ENCODE data around the gene ARHGEF16.

The ARHGEF16 gene

DNA sequence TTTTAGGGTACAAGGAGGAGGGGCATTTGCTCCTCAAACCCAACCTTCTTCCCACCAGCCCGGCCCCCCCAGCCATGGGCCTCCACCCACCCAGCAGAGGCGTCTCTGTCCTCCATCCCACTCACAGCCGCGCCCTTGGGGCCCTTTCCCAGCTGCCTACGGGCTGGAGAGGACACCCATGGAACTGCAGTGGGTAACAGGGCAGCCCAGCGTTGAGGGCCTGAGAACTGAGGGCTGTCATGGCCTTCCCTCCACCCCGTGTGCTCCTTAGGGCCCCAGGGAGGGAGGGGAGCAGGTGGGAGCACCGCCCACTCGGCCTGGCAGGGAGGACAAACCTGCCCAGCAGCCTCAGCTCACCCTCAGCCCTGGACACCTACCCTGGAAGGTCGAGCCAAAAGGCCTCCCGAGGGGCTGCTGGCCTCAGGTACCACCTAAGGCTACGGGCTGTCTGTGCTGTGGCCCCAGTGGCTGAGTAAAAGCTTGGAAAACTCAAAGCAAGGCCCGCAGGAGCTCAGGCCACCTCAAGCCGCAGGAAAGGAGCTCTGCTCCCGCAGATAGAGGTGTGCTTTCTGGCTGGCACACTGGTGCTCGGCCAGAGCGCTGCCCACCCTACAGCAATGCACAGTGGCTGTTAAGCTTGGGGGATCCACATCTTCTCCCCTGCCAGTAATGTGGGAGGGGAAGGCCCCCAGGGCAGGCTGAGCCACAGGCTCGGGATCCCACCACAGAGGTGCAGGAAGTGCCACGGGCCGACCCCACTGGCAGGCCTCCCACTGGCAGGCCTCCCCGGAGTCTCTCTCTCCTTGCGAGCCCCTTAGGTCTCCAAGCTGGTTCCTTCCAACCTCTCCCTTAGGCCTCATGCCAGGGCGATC is 2.2 kb upstream of the ARHGEF16 start:
- TF ChIP-seq EGR1 (IDR thresholded peaks at IDR 0.05) (no peak), RAD21 (IDR thresholded peaks at IDR 0.05; ENCODE audit: low read depth) (no peak), NFIC (IDR thresholded peaks at IDR 0.05) (no peak), ZBTB7A (IDR thresholded peaks at IDR 0.05; ENCODE audit: low read depth) (no peak), EP300 (IDR thresholded peaks at IDR 0.05; ENCODE audit: borderline replicate concordance) (no peak), TCF12 (IDR thresholded peaks at IDR 0.05; ENCODE audit: low read depth) (no peak), CEBPB (IDR thresholded peaks at IDR 0.05) (no peak), TEAD4 (IDR thresholded peaks at IDR 0.05) (no peak), TAF1 (IDR thresholded peaks at IDR 0.05; ENCODE audit: low read depth) (no peak), CREB1 (IDR thresholded peaks at IDR 0.05; ENCODE audit: low read depth) (no peak), YY1 (IDR thresholded peaks at IDR 0.05; ENCODE audit: low read depth) (no peak), FOXM1 (IDR thresholded peaks at IDR 0.05; ENCODE audit: borderline replicate concordance, low read depth) (no peak)
- TF ChIP-seq, protein P1, sequence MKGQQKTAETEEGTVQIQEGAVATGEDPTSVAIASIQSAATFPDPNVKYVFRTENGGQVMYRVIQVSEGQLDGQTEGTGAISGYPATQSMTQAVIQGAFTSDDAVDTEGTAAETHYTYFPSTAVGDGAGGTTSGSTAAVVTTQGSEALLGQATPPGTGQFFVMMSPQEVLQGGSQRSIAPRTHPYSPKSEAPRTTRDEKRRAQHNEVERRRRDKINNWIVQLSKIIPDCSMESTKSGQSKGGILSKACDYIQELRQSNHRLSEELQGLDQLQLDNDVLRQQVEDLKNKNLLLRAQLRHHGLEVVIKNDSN (IDR thresholded peaks at IDR 0.05), result no peak
- TF ChIP-seq, protein P2, sequence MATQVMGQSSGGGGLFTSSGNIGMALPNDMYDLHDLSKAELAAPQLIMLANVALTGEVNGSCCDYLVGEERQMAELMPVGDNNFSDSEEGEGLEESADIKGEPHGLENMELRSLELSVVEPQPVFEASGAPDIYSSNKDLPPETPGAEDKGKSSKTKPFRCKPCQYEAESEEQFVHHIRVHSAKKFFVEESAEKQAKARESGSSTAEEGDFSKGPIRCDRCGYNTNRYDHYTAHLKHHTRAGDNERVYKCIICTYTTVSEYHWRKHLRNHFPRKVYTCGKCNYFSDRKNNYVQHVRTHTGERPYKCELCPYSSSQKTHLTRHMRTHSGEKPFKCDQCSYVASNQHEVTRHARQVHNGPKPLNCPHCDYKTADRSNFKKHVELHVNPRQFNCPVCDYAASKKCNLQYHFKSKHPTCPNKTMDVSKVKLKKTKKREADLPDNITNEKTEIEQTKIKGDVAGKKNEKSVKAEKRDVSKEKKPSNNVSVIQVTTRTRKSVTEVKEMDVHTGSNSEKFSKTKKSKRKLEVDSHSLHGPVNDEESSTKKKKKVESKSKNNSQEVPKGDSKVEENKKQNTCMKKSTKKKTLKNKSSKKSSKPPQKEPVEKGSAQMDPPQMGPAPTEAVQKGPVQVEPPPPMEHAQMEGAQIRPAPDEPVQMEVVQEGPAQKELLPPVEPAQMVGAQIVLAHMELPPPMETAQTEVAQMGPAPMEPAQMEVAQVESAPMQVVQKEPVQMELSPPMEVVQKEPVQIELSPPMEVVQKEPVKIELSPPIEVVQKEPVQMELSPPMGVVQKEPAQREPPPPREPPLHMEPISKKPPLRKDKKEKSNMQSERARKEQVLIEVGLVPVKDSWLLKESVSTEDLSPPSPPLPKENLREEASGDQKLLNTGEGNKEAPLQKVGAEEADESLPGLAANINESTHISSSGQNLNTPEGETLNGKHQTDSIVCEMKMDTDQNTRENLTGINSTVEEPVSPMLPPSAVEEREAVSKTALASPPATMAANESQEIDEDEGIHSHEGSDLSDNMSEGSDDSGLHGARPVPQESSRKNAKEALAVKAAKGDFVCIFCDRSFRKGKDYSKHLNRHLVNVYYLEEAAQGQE (IDR thresholded peaks at IDR 0.05; ENCODE audit: low read depth), result no peak
- TF ChIP-seq, protein P3, sequence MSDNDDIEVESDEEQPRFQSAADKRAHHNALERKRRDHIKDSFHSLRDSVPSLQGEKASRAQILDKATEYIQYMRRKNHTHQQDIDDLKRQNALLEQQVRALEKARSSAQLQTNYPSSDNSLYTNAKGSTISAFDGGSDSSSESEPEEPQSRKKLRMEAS (IDR thresholded peaks at IDR 0.05), result no peak

DNA sequence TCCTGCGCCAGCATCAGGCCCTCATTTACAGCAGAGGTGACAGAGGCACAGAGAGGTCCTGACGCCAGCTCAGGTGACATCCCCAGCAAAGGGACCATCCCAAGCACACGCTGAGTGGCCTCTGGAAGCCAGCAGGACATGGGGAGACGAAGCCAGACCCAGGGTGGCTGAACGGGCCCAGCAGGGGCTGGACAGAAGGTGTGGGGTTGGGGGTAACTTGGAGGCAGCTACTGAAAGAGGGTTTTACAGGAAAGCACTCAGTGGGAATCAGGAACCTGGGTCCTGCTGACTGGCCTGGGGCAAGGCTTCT is 1.6 kb upstream of the ARHGEF16 start:
- TF ChIP-seq ZBTB7A (IDR thresholded peaks at IDR 0.05; ENCODE audit: low read depth) (no peak), RAD21 (IDR thresholded peaks at IDR 0.05; ENCODE audit: low read depth) (no peak), EP300 (IDR thresholded peaks at IDR 0.05; ENCODE audit: borderline replicate concordance) (no peak), CREB1 (IDR thresholded peaks at IDR 0.05; ENCODE audit: low read depth) (no peak), YY1 (IDR thresholded peaks at IDR 0.05; ENCODE audit: low read depth) (no peak), TAF1 (IDR thresholded peaks at IDR 0.05; ENCODE audit: low read depth) (no peak)

DNA sequence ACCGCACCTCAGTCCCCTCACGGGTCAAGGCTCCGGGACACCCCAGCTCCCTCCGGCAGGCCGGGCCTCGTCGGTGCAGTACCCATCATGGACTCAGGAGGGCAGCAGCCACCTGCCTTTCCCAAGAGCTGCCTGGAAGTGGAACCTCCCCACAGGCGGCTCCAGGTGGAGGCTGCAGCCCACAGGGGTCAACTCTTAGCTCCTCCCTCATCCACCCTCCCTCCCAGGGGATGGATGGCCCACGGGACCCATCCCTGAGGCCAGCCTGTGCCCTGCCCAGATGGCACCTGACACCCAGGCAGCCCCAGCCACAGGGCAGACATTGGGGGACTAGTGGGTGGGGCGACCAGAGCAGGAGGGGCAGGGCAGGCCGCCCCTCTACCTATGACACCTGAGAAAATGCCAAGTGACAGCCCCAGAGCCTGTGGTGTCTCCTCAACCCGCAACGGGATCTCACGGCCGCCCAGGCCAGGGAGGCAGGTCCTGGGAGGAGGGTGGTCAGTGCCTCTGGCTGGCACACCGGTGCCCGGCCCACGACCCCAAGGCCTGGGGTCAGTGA is 1.2 kb upstream of the ARHGEF16 start:
- TF ChIP-seq RAD21 (IDR thresholded peaks at IDR 0.05; ENCODE audit: low read depth), result peak; percentile 96
- TF ChIP-seq TAF1 (IDR thresholded peaks at IDR 0.05; ENCODE audit: low read depth), result no peak

DNA sequence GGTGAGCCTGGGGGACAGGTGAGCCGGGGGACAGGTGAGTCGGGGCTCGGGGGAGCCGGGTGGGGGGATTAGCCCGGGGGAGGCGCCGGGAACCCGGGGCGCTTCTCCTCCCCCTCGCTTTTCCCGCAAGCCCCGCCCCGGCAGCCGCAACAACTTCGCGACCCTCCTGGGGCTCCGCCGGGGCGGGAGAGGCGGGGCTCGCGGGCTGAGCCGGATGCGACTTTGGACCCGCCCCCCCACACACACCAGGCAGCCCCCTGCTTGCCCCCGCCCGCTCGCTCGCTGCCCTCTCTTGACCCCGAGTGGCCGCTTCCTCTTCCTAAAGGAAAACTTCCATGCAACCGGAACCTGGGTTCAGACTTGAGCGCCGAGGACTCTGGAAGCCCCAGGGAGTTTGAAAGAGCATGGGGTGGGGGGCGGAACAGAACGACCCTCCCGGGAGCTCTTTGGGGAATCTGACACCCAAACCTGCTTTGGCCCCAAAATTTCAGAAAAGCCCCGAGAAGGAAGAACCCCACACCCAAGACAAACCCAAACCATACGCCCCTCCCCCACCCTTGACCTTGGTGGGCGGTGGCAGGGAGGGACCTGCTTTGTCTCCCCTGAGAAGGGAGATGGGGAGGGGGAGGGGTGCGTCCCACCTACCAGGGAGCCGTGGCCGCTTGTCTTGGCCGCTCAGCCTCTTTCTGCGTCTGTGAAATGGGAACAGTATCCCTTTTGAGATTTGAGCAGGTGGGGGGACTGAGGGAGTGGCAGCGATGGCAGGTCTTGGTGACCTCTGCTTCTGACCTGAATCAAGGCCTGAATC is 550 bp downstream of the ARHGEF16 start:
- TF ChIP-seq EGR1 (IDR thresholded peaks at IDR 0.05) (no peak), ZBTB7A (IDR thresholded peaks at IDR 0.05; ENCODE audit: low read depth) (peak; percentile 35; the same call in 1 of the 2 replicates)

DNA sequence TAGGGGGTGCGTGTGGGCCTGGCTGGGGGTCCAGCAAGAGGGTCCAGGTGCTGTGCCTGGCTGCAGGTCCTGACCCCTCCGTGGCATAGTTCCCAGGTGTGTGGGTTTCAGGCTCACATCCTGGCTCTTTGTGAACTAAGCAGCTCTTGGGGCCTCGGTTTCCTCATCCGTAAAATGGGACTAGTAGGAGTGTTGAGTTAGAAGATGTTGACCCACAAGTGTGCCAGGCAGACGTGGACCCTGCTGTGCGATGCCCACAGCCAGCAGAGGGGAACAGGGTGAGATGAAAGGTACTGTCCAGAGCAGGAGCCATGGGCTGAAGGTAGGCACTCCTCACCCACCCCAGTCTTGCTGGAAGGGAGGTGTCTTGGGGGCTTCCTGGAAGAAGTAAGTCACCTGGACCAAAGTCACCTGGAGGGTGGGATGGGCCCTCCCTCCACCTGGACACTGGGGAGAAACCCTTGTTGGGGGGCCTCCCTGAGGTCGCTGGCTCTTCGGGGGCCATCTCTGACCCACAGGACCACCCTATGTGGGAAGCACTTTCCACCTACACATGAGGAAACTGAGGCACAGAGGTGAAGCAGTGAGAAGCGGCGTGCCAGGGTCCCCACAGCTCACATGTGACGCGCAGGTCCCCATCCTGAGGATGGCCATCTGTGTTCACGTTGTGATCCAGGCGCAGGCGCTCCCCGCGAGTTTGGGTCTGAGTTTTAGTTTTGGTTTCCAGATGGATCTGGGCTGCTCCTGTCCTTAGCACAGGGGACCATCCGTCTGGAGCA is 1.4 kb downstream of the ARHGEF16 start:
- TF ChIP-seq TEAD4 (IDR thresholded peaks at IDR 0.05) (no peak), ZBTB7A (IDR thresholded peaks at IDR 0.05; ENCODE audit: low read depth) (no peak), CEBPB (IDR thresholded peaks at IDR 0.05) (no peak), CREB1 (IDR thresholded peaks at IDR 0.05; ENCODE audit: low read depth) (no peak), NFIC (IDR thresholded peaks at IDR 0.05) (no peak), TCF12 (IDR thresholded peaks at IDR 0.05; ENCODE audit: low read depth) (no peak), EGR1 (IDR thresholded peaks at IDR 0.05) (no peak), TAF1 (IDR thresholded peaks at IDR 0.05; ENCODE audit: low read depth) (no peak)
- TF ChIP-seq, protein P1 (IDR thresholded peaks at IDR 0.05), result no peak

DNA sequence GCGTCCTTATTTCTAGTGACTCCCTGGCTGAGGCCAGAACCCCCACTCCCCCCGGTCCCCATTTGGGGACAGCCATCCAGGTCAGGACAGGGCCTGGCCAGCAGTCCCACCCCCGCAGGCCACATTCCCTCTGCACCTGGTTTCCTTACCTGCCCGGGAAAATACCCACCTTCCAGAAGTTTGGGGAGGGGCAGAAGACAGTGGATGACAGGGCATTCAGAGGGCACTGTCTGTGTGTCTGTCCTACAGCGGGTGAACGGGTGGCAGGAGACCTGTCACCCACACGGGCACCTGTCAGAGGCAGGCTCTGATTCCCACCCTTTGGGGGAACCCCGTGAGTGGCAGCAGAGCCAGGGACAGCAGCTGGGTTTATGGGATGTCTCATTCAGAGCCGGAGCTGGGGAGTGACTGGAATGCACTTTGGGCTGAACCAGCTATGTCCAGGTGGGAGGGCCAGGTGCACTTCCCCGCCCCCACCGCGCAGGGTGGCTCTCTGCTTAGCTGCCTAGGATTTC is 2.0 kb downstream of the ARHGEF16 start:
- TF ChIP-seq, protein P3 (IDR thresholded peaks at IDR 0.05), result no peak
- no peak for TF ChIP-seq ZBTB7A (IDR thresholded peaks at IDR 0.05; ENCODE audit: low read depth)
- no peak for TF ChIP-seq TCF12 (IDR thresholded peaks at IDR 0.05; ENCODE audit: low read depth)
- TF ChIP-seq TAF1 (IDR thresholded peaks at IDR 0.05; ENCODE audit: low read depth), result no peak
- no peak for TF ChIP-seq CEBPB (IDR thresholded peaks at IDR 0.05)
- no peak for TF ChIP-seq RAD21 (IDR thresholded peaks at IDR 0.05; ENCODE audit: low read depth)
- TF ChIP-seq YY1 (IDR thresholded peaks at IDR 0.05; ENCODE audit: low read depth), result no peak
- TF ChIP-seq, protein P2 (IDR thresholded peaks at IDR 0.05; ENCODE audit: low read depth), result no peak
- TF ChIP-seq TEAD4 (IDR thresholded peaks at IDR 0.05), result no peak
- TF ChIP-seq FOXM1 (IDR thresholded peaks at IDR 0.05; ENCODE audit: borderline replicate concordance, low read depth), result no peak
- TF ChIP-seq EGR1 (IDR thresholded peaks at IDR 0.05), result no peak
- TF ChIP-seq NFIC (IDR thresholded peaks at IDR 0.05), result no peak
- TF ChIP-seq, protein P1 (IDR thresholded peaks at IDR 0.05), result no peak
- no peak for TF ChIP-seq CREB1 (IDR thresholded peaks at IDR 0.05; ENCODE audit: low read depth)
- TF ChIP-seq EP300 (IDR thresholded peaks at IDR 0.05; ENCODE audit: borderline replicate concordance), result no peak

Measured in Ishikawa (cell line).